Measurements from ENCODE around the gene MAN2A1.

MAN2A1 gene

GRCh38 chr5:109819878-109820277, 130.2 kb downstream of the MAN2A1 start:
- Histone ChIP-seq H2BK120ac (ENCODE audit: insufficient read depth, low read length, poor library complexity) (no peak overlapping the region), H3K4me2 (ENCODE audit: low read length) (no peak overlapping the region), H2AK5ac (ENCODE audit: low read length) (no peak overlapping the region), H3K4me3 (ENCODE audit: low read depth, low read length) (no peak overlapping the region), H4K8ac (ENCODE audit: low read depth, low read length) (no peak overlapping the region), H3K9me3 (ENCODE audit: insufficient read depth, low read depth, low read length) (no peaks in the 10 kb centered on the region), H2BK12ac (ENCODE audit: low read length) (no peak overlapping the region), H3K27me3 (ENCODE audit: insufficient read depth, low read length) (no peaks in the 10 kb centered on the region), H3K36me3 (ENCODE audit: control insufficient read depth in 1 of 2, insufficient read depth in 2 of 2, low read length in 2 of 2) (peaks cover 6% of the 10 kb centered on the region in 2 experiments), H4K91ac (ENCODE audit: low read depth, low read length) (no peak overlapping the region), H3K4me1 (ENCODE audit: control insufficient read depth in 1 of 2, insufficient read depth in 2 of 2, low read length in 2 of 2) (no peaks in the 10 kb centered on the region), H3K79me1 (ENCODE audit: low read length) (no peaks in the 10 kb centered on the region), H3K23ac (ENCODE audit: low read length) (no peak overlapping the region), H2BK5ac (ENCODE audit: low read depth, low read length, poor library complexity) (no peak overlapping the region), H3K18ac (ENCODE audit: low read length) (no peak overlapping the region), H3K4ac (ENCODE audit: low read depth, low read length) (no peak overlapping the region), H3K27ac (ENCODE audit: low read depth, low read length) (no peak overlapping the region), H2AFZ (ENCODE audit: insufficient read depth, low read length, poor library complexity) (no peak overlapping the region), H3K9ac (ENCODE audit: low read length) (no peak overlapping the region), H3K14ac (ENCODE audit: low read length) (no peak overlapping the region), H3K79me2 (ENCODE audit: control insufficient read depth, insufficient read depth, low read length, poor library complexity) (no peaks in the 10 kb centered on the region), H4K12ac (ENCODE audit: low read depth, low read length) (no peak overlapping the region)
- DNase-seq: no peak
- WGBS (ENCODE audit: extremely low coverage, insufficient coverage, insufficient read length): no CpG with 5 or more reads among the region's 2 CpGs

DNA sequence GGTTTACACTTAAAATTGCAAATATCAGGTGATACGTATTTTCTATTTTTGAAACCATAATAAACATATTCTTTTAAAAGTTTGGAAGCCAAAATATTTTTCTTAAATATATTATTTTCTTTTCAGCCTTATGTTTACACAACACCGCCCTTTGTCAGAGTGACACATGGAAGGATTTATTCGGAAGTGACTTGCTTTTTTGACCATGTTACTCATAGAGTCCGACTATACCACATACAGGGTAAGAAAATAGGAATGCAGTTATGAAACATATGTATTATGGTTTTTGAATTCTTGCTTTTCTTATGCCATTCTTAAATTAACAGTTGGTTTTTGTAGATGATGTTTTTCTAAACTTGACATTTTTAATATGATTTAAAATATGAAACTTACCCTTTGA, 133.9 kb downstream of the MAN2A1 start:
- Histone ChIP-seq H3K18ac (ENCODE audit: low read length) (no peak overlapping the region), H3K79me1 (ENCODE audit: low read length) (no peaks in the 10 kb centered on the region), H4K12ac (ENCODE audit: low read depth, low read length) (no peak overlapping the region), H4K8ac (ENCODE audit: low read depth, low read length) (no peak overlapping the region), H3K4ac (ENCODE audit: low read depth, low read length) (no peak overlapping the region), H3K9ac (ENCODE audit: low read length) (no peak overlapping the region), H3K4me3 (ENCODE audit: low read depth, low read length) (no peak overlapping the region), H3K23ac (ENCODE audit: low read length) (no peak overlapping the region), H3K79me2 (ENCODE audit: control insufficient read depth, insufficient read depth, low read length, poor library complexity) (no peaks in the 10 kb centered on the region), H3K4me1 (ENCODE audit: control insufficient read depth in 1 of 2, insufficient read depth in 2 of 2, low read length in 2 of 2) (peaks cover 2 to 3% of the 10 kb centered on the region in 2 experiments), H2BK5ac (ENCODE audit: low read depth, low read length, poor library complexity) (no peak overlapping the region), H3K27me3 (ENCODE audit: insufficient read depth, low read length) (no peaks in the 10 kb centered on the region), H3K9me3 (ENCODE audit: insufficient read depth, low read depth, low read length) (no peaks in the 10 kb centered on the region), H2AK5ac (ENCODE audit: low read length) (no peak overlapping the region), H3K14ac (ENCODE audit: low read length) (no peak overlapping the region), H3K4me2 (ENCODE audit: low read length) (no peak overlapping the region), H4K91ac (ENCODE audit: low read depth, low read length) (no peak overlapping the region), H3K36me3 (ENCODE audit: control insufficient read depth in 1 of 2, insufficient read depth in 2 of 2, low read length in 2 of 2) (peaks cover 5 to 9% of the 10 kb centered on the region in 2 experiments), H2BK12ac (ENCODE audit: low read length) (no peak overlapping the region), H3K27ac (ENCODE audit: low read depth, low read length) (no peak overlapping the region), H2BK120ac (ENCODE audit: insufficient read depth, low read length, poor library complexity) (no peak overlapping the region), H2AFZ (ENCODE audit: insufficient read depth, low read length, poor library complexity) (no peak overlapping the region)
- no peak for DNase-seq
- WGBS (ENCODE audit: extremely low coverage, insufficient coverage, insufficient read length): no CpG with 5 or more reads among the region's 4 CpGs

- Histone ChIP-seq H3K4me3 (ENCODE audit: low read depth, low read length) (no peak overlapping the region), H3K4me1 (ENCODE audit: control insufficient read depth in 1 of 2, insufficient read depth in 2 of 2, low read length in 2 of 2) (peaks cover 2 to 3% of the 10 kb centered on the region in 2 experiments), H3K27ac (ENCODE audit: low read depth, low read length) (no peak overlapping the region), H3K14ac (ENCODE audit: low read length) (no peak overlapping the region), H3K79me2 (ENCODE audit: control insufficient read depth, insufficient read depth, low read length, poor library complexity) (no peaks in the 10 kb centered on the region), H2BK12ac (ENCODE audit: low read length) (no peak overlapping the region), H4K12ac (ENCODE audit: low read depth, low read length) (no peak overlapping the region), H2AK5ac (ENCODE audit: low read length) (no peak overlapping the region), H2AFZ (ENCODE audit: insufficient read depth, low read length, poor library complexity) (no peak overlapping the region), H3K9me3 (ENCODE audit: insufficient read depth, low read depth, low read length) (no peaks in the 10 kb centered on the region), H3K18ac (ENCODE audit: low read length) (no peak overlapping the region), H4K8ac (ENCODE audit: low read depth, low read length) (no peak overlapping the region), H3K9ac (ENCODE audit: low read length) (no peak overlapping the region), H3K79me1 (ENCODE audit: low read length) (no peaks in the 10 kb centered on the region), H4K91ac (ENCODE audit: low read depth, low read length) (no peak overlapping the region), H3K4ac (ENCODE audit: low read depth, low read length) (no peak overlapping the region), H2BK120ac (ENCODE audit: insufficient read depth, low read length, poor library complexity) (no peak overlapping the region), H3K27me3 (ENCODE audit: insufficient read depth, low read length) (no peaks in the 10 kb centered on the region), H3K4me2 (ENCODE audit: low read length) (no peak overlapping the region), H3K36me3 (ENCODE audit: control insufficient read depth in 1 of 2, insufficient read depth in 2 of 2, low read length in 2 of 2) (peaks cover 3 to 8% of the 10 kb centered on the region in 2 experiments), H3K23ac (ENCODE audit: low read length) (no peak overlapping the region), H2BK5ac (ENCODE audit: low read depth, low read length, poor library complexity) (no peak overlapping the region)
- no peak for DNase-seq
- no CpG with 5 or more reads among the region's 1 CpG for WGBS (ENCODE audit: extremely low coverage, insufficient coverage, insufficient read length)
Measured at GRCh38 chr5:109825450-109825849, 135.7 kb downstream of the MAN2A1 start.

- H2BK12ac ChIP-seq (ENCODE audit: low read length): no peak overlapping the region
- H3K4me3 ChIP-seq (ENCODE audit: low read depth, low read length): no peak overlapping the region
- H3K9me3 ChIP-seq (ENCODE audit: insufficient read depth, low read depth, low read length): no peaks in the 10 kb centered on the region
- no peak overlapping the region for H3K27ac ChIP-seq (ENCODE audit: low read depth, low read length)
- WGBS (ENCODE audit: extremely low coverage, insufficient coverage, insufficient read length): no CpG with 5 or more reads among the region's 6 CpGs
- peak; percentile 13 to 65 for DNase-seq
- H4K91ac ChIP-seq (ENCODE audit: low read depth, low read length): no peak overlapping the region
- no peak overlapping the region for H2AFZ ChIP-seq (ENCODE audit: insufficient read depth, low read length, poor library complexity)
- H4K8ac ChIP-seq (ENCODE audit: low read depth, low read length): no peak overlapping the region
- no peaks in the 10 kb centered on the region for H3K79me1 ChIP-seq (ENCODE audit: low read length)
- no peak overlapping the region for H3K18ac ChIP-seq (ENCODE audit: low read length)
- no peaks in the 10 kb centered on the region for H3K27me3 ChIP-seq (ENCODE audit: insufficient read depth, low read length)
- no peak overlapping the region for H2BK120ac ChIP-seq (ENCODE audit: insufficient read depth, low read length, poor library complexity)
- H4K12ac ChIP-seq (ENCODE audit: low read depth, low read length): no peak overlapping the region
- no peak overlapping the region for H3K14ac ChIP-seq (ENCODE audit: low read length)
- peaks cover 2 to 3% of the 10 kb centered on the region in 2 experiments for H3K4me1 ChIP-seq (ENCODE audit: control insufficient read depth in 1 of 2, insufficient read depth in 2 of 2, low read length in 2 of 2)
- no peak overlapping the region for H3K4ac ChIP-seq (ENCODE audit: low read depth, low read length)
- H3K23ac ChIP-seq (ENCODE audit: low read length): no peak overlapping the region
- no peak overlapping the region for H3K9ac ChIP-seq (ENCODE audit: low read length)
- H2BK5ac ChIP-seq (ENCODE audit: low read depth, low read length, poor library complexity): no peak overlapping the region
- H3K36me3 ChIP-seq (ENCODE audit: control insufficient read depth in 1 of 2, insufficient read depth in 2 of 2, low read length in 2 of 2): peaks cover 5 to 6% of the 10 kb centered on the region in 2 experiments
- H3K4me2 ChIP-seq (ENCODE audit: low read length): no peak overlapping the region
- H3K79me2 ChIP-seq (ENCODE audit: control insufficient read depth, insufficient read depth, low read length, poor library complexity): no peaks in the 10 kb centered on the region
- H2AK5ac ChIP-seq (ENCODE audit: low read length): no peak overlapping the region
Measured at GRCh38 chr5:109826426-109826825, 136.7 kb downstream of the MAN2A1 start.

All from trophoblast cell (in vitro differentiated cells and primary cell).